ENCODE results near the gene TRIM29.

TRIM29 gene

DNA sequence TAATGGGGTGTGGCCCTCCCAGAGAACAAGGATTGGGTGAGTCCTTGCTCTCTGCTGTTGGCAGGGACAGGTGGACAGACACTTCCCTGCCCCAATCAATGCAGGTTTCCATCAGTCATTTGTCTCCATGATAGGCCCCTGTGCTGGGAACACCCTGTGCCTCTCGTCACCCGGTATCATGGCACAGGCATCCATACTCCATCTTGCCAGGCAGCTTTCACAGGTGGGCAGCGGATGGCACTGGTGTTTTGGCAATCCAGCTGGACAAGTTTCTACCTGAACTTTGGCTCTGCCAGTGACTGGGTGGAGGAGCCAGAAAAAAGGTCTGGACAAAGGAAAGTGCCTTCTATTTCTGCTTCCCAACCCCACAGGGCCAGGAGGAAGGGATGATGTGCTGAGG, 47.5 kb downstream of the TRIM29 start:
- DNase-seq: no peak

DNA sequence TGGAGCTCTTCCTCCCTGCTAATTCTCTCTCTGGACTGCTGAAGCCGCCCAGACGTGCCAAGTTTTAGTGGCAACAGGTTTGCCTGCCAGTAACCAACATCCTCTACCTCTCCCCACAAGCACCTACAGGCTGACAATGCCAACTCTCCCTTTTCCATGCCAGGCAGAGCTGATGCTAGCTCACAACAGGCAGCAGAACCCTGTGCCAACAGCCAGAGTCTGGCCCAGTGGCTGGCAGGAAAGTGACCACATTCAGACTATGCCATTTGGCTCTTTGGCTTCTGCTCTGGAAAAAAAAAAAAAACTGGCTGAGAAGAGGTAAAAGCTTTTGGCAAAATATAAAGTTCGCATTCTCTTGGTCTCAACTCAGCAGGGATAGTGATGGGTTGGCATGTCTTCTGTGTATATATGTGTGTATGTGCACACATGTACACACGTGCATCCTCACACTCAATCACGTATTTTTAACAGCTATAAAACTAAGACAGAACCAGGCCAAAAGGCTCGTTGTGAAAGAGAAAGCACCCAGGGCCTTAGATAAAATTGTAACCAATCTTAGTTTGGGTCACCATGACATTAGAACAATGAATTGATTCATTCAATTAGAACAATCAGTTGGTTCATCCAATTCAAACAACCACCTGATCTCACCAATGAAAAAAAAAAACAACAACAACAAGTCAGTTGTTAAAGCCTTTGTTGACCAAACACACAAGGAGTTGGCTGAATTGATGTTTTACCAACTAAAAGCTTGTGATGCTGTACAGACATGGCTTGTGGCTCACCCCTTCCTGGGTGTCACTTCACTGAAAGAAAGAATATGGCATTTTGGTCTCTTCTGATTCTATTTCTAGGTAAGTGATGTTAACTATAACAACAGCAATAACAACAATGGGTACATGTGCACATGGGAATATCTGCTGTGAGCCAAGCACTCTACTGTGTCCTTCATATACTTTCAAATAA, 48.6 kb downstream of the TRIM29 start:
- DNase-seq: no peak

DNA sequence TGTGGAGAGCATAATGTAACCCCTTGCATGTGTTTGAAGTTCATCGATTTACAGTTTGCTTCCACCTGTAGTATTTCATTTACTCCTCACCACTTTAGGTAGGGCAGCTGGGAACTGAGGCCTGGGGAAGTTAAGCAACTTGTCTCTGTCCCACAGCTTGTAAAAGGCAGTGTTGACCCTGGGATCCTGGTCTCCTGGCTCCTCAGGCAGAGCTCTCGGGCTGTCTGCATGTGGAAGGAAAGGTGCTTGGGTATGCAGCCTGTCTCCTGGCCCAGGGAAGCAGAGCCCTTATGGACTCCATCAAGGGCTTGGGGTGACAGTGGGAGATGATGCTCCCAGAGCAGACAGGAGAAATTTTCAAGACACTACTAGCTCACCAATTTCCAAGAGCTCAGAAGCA, 49.9 kb downstream of the TRIM29 start:
- DNase-seq: no peak

DNA sequence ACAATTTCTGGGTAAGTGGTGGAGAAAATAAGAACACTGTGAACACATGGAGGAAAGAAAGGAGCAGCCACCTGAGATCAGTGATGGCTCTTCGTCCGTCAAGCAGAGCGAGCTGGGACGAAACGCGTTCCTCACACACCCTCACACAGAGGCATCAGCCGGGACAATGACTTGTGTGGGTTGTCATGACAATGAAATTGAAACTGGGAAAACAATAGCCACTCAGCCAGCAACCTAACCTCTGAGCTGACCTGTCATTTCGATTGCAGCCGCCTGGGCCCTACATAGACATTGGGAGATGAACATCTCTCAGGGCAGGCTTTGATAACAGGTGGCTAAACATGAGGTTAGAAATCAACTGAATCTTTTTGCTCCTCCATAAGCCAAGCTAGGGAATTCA, 51.3 kb downstream of the TRIM29 start:
- DNase-seq: no peak

DNA sequence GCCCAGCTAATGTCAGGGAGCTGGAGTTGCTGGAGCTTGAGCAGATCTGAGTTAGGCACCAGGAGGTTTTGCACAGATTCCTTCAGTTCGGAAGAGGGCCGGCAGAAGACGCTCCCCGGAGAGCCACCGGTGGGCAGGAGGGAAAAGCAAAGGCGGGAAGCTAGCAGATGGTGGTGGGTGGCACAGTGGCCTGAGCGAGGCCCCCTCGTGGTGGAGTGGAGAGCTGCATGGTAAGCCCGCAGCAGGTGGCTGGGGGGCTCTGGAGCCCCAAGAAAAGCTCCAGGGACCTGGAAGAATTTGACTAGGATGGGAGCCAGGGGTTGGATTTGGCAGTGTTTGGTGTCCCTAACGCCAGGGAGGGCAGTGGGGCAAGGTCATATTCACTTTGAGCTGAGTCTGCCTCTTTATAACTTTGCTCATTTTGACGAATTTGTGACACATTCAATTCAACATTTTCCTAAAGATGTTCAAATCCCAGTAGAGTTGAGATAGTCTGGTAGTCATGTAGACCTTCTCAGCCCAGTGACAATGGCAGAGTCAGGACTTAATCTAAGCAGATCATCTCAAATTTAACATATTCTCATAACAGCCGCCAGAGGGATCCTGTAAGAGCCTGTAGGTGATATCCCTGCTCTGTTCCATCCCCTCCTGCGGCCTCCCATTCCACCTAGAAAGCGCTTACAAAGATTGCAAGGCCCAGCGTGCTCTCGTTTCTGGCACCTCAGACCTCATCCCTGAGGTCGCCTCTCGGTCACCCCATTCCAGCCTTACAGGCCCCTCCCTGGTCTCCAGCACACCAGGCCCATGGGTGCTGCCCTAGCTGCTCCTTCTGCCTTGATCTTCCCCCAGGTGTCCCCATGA, 57.9 kb downstream of the TRIM29 start:
- DNase-seq: no peak

DNA sequence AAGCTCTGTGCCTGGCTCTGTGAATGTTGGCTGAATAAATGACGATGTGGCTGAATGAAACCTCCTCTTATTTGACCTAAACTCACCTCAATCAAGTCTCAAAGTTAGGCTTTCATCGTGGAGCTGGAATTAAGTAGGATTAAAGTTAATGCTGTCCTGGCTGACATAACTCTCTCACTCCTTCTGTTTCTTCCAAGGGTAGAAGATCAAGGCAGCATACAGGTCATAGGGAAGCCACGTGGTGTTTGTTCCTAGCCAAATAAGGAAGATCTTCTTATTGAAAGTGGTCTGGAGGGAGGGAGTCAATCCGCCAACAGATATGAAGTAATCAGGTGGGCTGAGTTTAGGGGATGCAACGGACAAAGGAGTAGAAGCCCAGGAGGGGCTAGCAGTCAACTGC, 59.5 kb downstream of the TRIM29 start:
- no peak for DNase-seq

DNA sequence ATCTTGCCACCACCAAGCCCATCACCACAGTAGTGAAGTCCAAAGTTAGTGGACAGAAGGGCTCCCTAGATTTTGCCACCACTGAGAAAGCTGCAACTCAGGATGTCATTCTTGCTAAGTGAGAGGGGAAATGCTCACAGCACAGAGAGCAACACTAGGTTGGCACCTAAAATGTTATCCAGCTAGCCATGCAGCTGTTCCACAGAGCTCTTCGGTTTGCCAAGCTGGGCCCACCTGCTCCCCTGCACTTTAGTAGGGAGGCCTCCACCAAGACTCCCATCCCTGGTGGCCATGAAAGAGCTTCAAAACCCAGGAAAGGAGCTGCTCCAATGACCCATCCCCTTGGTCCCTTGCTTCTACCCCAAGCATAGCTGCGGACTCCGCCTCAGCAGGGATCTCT, 63.8 kb downstream of the TRIM29 start:
- DNase-seq: no peak

DNA sequence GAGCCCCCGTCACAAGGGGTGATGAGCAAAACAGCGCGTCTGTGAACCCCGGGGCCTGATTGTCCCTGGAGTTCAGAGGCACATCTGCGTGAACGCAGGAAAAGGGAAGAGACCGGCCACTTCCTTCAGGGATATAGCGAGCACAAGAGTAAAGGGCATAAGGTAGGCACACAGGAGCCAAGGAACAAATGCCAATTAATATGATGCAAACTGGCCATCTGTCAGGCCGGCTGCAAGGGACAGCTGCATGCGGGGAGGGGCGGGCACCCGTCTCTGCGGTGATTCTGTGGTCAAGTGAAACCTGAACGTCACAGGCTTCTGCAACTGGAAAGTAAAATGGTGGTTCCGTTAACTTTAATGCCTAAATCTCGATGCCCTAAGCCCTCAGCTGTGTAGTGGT, 64.7 kb downstream of the TRIM29 start:
- no peak for DNase-seq

DNA sequence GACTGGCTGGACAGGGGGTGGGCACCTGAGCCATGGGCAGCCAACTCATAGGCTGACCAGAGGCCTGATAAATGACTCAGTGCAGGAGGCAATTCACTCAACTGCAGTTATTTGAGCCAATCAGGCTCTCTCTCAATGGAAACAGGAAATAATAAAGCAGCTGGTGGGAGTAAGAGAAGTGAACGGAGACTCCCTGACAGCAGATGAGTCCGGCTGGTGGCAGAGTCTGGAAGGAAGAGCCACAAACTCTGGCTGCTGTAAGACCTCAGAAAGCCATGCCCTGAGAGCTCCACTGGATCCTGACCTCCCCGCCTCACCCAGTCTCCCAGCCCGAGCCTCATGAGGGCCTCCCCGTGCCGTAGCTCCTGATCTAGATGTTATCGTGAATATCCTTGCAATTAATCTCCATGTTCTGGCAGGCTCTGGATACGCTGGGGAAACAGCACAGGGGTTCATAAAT, 69.8 kb downstream of the TRIM29 start:
- no peak for DNase-seq

DNA sequence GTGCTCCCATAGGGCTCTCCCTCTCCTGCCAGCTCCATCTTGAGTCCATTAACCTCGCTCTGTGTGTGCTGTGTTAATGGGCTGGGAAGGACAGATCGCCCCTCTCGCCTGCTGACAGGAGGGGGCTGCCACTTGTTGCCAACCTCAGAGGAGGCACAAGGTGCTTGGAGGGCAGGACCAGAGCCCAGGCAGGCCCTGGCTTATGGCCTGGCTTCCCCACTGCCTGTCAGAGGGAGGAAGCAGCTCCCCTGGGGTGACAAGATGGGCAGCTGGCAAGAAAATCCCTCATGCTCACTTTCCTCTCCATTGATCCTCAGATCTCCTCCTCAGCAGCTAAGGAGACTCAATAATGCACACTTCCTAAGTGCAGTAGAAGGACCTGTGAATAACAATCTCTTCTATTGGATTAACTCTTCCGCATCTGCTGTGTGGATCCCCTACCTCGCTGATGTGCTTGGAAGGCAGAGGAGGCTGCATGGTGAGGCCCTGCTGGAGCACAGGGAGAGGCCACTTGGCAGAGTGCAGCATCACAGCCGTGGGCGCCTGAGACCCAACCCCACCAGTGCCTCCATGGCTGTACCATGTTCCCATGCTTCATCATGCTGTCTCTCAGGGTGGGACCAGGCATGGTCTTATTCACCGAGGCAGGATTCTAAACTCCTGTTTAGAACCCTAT, 70.3 kb downstream of the TRIM29 start:
- no peak for DNase-seq

DNA sequence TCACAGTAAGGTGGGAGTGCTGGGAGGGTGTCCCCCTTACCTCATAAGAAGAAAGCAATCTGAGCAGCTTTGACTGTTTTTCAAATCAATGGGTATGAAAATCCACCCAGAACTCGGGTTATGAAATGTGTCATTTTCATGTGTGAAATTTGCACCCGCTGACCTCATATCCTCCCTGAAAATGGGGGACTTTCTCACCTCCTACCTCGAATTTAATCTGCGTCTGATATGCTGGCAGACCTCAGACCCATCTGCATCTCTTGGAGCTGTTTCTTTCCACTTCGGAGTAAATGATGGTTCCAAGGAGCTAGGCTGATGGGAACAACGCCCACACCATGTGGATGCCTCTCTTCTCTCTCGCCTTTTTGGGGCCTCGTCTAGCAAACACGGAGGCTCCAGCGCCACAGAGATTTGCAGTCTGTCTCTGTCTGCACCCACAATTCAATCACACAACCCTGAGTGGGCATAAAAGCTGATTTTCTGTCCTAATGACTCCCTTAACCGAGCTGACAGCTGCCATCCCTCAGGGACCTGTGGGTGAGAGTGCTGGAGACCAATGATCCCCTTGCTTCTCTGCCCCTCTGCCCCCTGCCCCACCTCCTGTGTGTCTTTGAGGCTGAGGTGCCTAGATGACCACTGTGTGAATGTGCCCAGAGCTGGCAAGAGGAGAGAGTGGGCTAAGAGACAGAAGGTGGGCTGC, 71.0 kb downstream of the TRIM29 start:
- no peak for DNase-seq

DNA sequence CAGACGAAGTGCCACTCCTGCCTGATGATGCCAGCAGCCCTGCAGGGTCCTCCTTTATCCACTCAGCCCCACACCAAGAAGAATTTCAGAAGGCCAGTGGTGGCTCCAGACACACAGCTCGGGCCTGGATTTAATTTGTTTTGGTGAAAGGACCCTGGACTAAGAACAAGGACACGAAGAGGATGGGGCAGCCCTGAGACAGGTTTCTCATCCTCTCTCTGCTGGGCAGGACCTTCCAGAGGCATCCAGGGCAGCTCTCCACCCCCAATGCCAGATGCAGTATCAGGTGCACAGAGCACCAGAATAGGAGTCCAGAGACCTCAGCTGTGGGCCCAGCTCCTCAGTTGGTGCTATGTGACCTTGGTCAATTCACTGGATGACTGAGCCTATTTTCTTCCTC, 72.0 kb downstream of the TRIM29 start:
- no peak for DNase-seq

DNA sequence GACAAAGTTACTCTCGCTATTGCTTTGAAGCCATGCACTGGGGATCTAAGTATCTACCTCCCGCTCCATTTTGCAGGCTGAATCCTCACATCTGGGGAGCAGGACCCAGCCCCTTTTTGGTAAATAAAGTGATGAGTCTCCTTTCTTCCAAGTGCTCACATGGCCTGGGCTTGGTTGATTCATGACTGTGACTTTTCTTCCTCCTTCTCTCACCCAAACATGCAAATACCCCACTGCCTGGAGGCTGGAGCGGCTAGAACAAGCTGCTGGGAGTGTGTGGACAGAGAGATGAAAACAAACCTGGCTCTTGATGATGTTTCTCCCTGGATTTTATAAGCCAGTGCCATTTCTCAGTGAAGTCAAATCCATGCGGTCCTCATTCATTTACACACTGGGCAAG, 72.7 kb downstream of the TRIM29 start:
- DNase-seq: no peak

DNA sequence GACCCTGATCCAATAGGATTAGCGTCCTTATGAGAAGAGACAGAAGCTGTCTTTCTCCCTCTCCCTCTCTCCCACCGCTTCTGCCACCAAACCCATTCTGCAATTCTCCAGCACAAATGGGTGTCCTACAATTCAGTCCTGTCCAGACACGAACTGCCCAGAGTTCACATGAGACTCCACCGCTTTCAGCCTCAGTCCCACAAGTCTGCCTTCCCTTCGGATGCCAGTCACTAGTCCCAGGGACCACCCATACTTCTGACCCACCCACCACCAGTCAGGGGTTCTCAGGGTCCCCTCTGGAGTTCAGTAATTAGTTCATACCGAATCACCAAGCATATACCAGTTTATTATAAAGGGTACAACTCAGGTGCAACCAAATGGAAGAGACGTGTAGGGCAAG, 73.6 kb downstream of the TRIM29 start:
- DNase-seq: no peak

DNA sequence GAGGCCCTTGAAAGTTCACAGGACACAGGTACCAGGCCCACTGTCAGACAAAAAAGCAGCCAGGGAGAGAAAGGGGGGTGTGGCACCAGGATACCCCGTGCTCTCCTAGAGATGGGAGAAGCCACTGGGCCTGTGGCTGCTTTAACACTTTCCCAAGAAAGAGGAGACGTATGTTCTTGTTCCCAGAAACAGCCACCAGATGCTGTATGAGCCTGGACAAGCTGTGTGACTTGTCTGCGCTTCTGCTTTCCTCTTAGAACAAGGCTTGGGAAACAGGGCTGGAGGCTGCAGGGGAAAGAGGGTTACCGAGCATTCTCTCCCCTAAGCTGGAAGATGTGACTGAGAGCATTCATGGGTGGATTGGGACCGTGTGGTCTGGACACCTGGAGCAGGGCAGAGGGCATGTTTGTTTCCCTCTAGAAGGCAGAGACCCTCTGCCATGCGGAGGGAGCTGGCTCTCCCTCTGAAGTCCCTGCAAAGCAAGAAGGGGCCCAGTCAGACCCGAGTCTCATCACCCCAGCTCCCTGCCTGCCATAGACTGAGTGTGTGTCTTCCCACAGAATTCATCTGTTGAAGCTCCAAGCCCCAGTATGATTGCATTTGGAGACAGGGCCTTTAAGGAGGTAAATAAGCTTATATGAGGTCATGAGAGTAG, 74.1 kb downstream of the TRIM29 start:
- no peak for DNase-seq

DNA sequence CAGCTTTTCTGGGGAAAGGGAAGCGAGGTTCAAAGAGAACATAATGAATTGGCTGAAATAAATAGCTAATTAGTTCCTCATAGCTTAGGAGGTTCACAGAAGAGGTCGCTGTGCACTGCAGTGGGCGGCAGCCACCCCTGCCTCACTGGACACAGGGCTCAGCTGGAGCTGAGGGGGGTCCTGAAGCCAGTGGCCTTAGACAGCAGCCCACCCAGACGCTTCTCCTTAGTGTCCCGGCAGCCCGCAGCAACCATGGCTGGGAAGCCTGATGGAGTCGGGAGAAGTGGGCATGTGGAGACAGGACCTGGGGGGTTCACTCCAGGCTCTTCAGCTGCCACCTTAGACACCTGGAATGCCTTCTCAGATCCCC, 75.4 kb downstream of the TRIM29 start:
- DNase-seq: no peak

DNA sequence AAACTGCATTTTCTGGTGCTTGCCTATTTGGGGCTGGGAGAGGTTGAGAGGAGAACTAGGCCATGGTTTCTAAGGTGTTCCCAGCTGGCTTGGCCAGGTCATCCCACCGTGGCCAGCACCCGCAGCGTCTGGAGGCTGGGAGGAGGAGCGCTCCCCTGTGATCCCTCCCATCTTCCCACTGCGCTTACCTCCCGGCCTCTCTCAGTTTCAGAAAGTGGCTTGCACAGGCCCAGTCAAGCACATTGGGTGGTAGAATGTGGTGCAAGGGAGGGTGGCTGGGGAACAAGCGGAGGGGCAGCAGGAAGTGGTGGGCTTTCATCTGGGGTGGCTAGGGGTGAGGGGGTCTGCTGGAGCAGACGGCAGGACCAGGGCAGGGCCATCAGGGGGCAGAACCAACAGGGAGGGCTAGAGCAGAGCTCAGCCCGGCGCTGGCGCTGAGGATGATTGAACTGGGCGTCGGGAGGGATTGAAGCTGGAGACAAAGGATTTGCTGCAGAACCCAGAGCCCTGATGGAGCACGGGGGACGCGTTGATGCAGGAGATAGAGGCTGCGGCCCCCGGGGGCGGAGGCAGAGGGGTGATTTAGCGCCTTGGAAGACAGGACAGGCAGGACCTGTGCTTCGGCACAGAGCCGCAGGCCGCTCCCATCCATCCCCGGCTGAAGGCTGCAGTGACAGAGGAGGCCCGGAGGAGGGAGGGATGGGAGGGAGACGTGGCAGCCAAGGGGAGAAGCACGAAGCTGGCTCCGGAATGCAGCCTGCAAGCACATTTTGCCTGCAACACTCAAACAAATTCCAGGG, 76.0 kb downstream of the TRIM29 start:
- DNase-seq: no peak

Data from SW 1271 (cell line).